ENCODE measurements around the gene TMCO6. TPM values are rescaled to one million over a fixed set of nuclear protein-coding genes. Genes with fewer than 3 reads are reported as not detected.

The TMCO6 gene
- total and polyA plus RNA-seq, 9 of the 15 experiments (the other 6 are each of a cell fraction or from before 2014, with no cell fraction given) = 3.4 to 46.4 (median 16.7) TPM

- H3K36me3 ChIP-seq (ENCODE audit: control insufficient read depth, insufficient read depth, low read length) = peaks cover 72% of the 10 kb centered on the region
- no peak for FAIRE-seq
- H4K20me1 ChIP-seq (replicated peaks; ENCODE audit: control insufficient read depth, insufficient read depth, low read length) = 0 out of 2 replicates have a peak, but pooled peaks cover 3% of the 10 kb centered on the region
- H3K27me3 ChIP-seq (ENCODE audit: control insufficient read depth in 2 of 2, insufficient read depth in 2 of 2, low read length in 2 of 2) = no peaks in the 10 kb centered on the region
- peaks cover 10 to 11% of the 10 kb centered on the region in 2 experiments; a peak in 4 of 5 replicates for H3K4me1 ChIP-seq (replicated peaks in 1 of 2; ENCODE audit: control insufficient read depth in 2 of 2, insufficient read depth in 2 of 2, low read length in 2 of 2)
- no peaks in the 10 kb centered on the region for H3K9me1 ChIP-seq (ENCODE audit: control insufficient read depth, insufficient read depth, low read length)
- H2AFZ ChIP-seq (ENCODE audit: low read depth, low read length) = peak overlapping the region; percentile 97
- WGBS (ENCODE audit: insufficient coverage, low coverage, missing lambda C conversion rate) = 79% methylated on average over 18 of the region's 18 CpGs
- peak overlapping the region; percentile 76 to 93 for H3K9ac ChIP-seq (ENCODE audit: insufficient read depth in 1 of 2, low read depth in 2 of 2, low read length in 2 of 2)
- H3K79me2 ChIP-seq (ENCODE audit: control insufficient read depth, insufficient read depth, low read length) = peaks cover 36% of the 10 kb centered on the region
- ATAC-seq = no peak
- H3K4me3 ChIP-seq = peak overlapping the region; percentile 92
- ChIA-PET CTCF (ENCODE audit: low intra/inter-chr PET ratio) (no interaction called here), POLR2A (interaction anchor here (0.6 to 3.2 kb wide), 13 partner anchors 8 to 292 kb away, joined by 3 to 17 read pairs (median 3); partner anchors contain the start of genes EIF4EBP3, IK and NDUFA2)
- in situ Hi-C loops (cut with MboI) = no loop called here
- peak overlapping the region; percentile 91 for H3K27ac ChIP-seq (ENCODE audit: extremely low read depth, low read depth, low read length)
- no TSS peak for BruUV-seq (replicated peaks)
- no peak for DNase-seq (ENCODE audit: extremely low read depth in 1 of 4, low spot score in 3 of 4)
- intact Hi-C loops (cut with micrococcal nuclease) = loop anchor here (1.0 to 2.0 kb wide), 5 partner anchors 17 to 263 kb away; partner anchors contain the start of genes ANKHD1, HARS1, HARS2 and IK
- H3K9me3 ChIP-seq (replicated peaks; ENCODE audit: control insufficient read depth, insufficient read depth, low read depth, low read length) = no peaks in the 10 kb centered on the region
- H3K4me2 ChIP-seq (ENCODE audit: insufficient read depth, low read length) = peak overlapping the region; percentile 96
- TF ChIP-seq MBD1 (CRISPR knock-in tag; IDR thresholded peaks at IDR 0.05) (0 out of 2 replicates have a peak, but pooled peaks have one; percentile 68), THRAP3 (IDR thresholded peaks at IDR 0.05; ENCODE audit: borderline replicate concordance) (0 out of 2 replicates have a peak, but pooled peaks have one; percentile 67), TEAD1 (CRISPR knock-in tag; IDR thresholded peaks at IDR 0.05) (0 out of 4 replicates have a peak, but pooled peaks of 1 of the 2 experiments have one; percentile 20), SMARCE1 (IDR thresholded peaks at IDR 0.05) (0 out of 2 replicates have a peak, but pooled peaks have one; percentile 6), REST (IDR thresholded peaks at IDR 0.05; ENCODE audit: borderline replicate concordance) (no peak), REST (CRISPR knock-in tag; IDR thresholded peaks at IDR 0.05; ENCODE audit: low read depth) (no peak)
Observed at GRCh38 chr5:140664030-140664358, 24.7 kb downstream of the TMCO6 start.

Measured in K562 (cell line).